Thyroid gland (tissue), 4 donors: ENCODE measurements around the gene DHRS12. TPM values are rescaled to one million over a fixed set of nuclear protein-coding genes. Genes with fewer than 3 reads are reported as not detected.

Experiments used
- total RNA-seq, 4 donors: library from RNA; depleted of rRNA; stranded (reverse); fragments of >200 nt; gene quantifications; one replicate each; pipeline ENCODE4 v1.2.3, GENCODE V29; 2016

The DHRS12 gene
- total RNA-seq, 4 donors from 2014 or later = 23.1 to 34.2 (median 27.4) TPM

Other genes with a start within 250 kb of the DHRS12 start
- gene WDFY2, start 219.7 kb downstream of the DHRS12 start, total RNA-seq = 10 to 100 TPM; 15.8 to 23.9 (median 20.9) TPM
- gene TMEM272, start 41.0 kb upstream of the DHRS12 start, total RNA-seq = not detected
- gene CCDC70, start 57.8 kb upstream of the DHRS12 start, total RNA-seq = under 1 TPM in 1 of 4 donors, not detected in 3; 0.40 TPM
- gene ATP7B, start 207.3 kb upstream of the DHRS12 start, total RNA-seq = 10 to 100 TPM in 1 of 4 donors, 1 to 10 TPM in 3; 3.8 to 10.1 (median 5.6) TPM
- gene ALG11, start 208.2 kb upstream of the DHRS12 start, total RNA-seq = 10 to 100 TPM; 23.4 to 42.1 (median 39.0) TPM
- 10 to 100 TPM; 23.1 to 31.2 (median 25.9) TPM for gene UTP14C, start 220.5 kb upstream of the DHRS12 start, total RNA-seq